HCT116 (cell line): ENCODE data around the gene RAPGEF2. TPM values are rescaled to one million over a fixed set of nuclear protein-coding genes. Genes with fewer than 3 reads are reported as not detected.

Experiments
- ATAC-seq: fragments of 200-7000 bp; cut with Tn5 transposase; 2 replicates; pipeline ENCODE4 v1.9.1; 2020; ENCODE audit warnings: mild to moderate bottlenecking, moderate library complexity
- BruUV-seq: library from RNA; stranded (reverse); fragments of 400-500 nt; replicated peaks from 2 replicates; lab custom pipeline; 2021; lab: Mats Ljungman, UMichigan
- CTCF ChIA-PET: fragments of 300-600 bp; sonication (Branson Sonifier 250); formaldehyde crosslinking; loops from one replicate; lab custom pipeline; 2021; ENCODE audit warnings: antibody characterized with exemption; lab: Charles Lee
- POLR2A ChIA-PET: fragments of 300-600, 350-600 bp; sonication (Branson Sonifier 250); formaldehyde crosslinking; loops from one replicate; lab custom pipeline; 2021; ENCODE audit warnings: antibody characterized with exemption; lab: Charles Lee
- RAD21 ChIA-PET, 2 experiments: fragments of 300-600 bp; sonication (Branson Sonifier 250); formaldehyde crosslinking; loops; one replicate each; lab custom pipeline; 2023; ENCODE audit warnings: low total read pairs in 2 of 2; ENCODE audit not compliant: uncharacterized antibody in 2 of 2, unreplicated experiment in 2 of 2, low non-redundant PET in 1 of 2; lab: Charles Lee
- DNase-seq: peaks from one replicate; pipeline ENCODE4 v3.0.0-alpha.2; 2010; ENCODE audit warnings: low read depth, low spot score
- H2AFZ ChIP-seq: fragments of 200-600 bp; shearing (Covaris generic), sonication (generic); 2 replicates; pipeline ENCODE4 v1.6.1; 2017; ENCODE audit warnings: low read depth, mixed run types, mixed read lengths, antibody characterized with exemption, low read length; ENCODE audit not compliant: poor library complexity, severe bottlenecking
- H3K27ac ChIP-seq: 2 replicates; pipeline ENCODE4 v1.5.1; 2012; ENCODE audit warnings: low read depth, low read length
- H3K27me3 ChIP-seq: fragments of 200-600 bp; sonication (generic); 2 replicates; pipeline ENCODE4 v1.6.1; 2016; ENCODE audit warnings: mixed run types, low read length, mixed read lengths; ENCODE audit not compliant: insufficient read depth
- H3K36me3 ChIP-seq, 2 experiments: fragments of 200-500 bp in 1 of 2; fragments of 200-600 bp in 1 of 2; sonication (Bioruptor generic) in 1 of 2; sonication (generic) in 1 of 2; 2 replicates each; pipeline versions ENCODE4 v1.5.1 to v1.6.1; 2014 to 2016; ENCODE audit warnings: low read length in 2 of 2, inconsistent platforms in 1 of 2, mixed read lengths in 1 of 2, mixed run types in 1 of 2; ENCODE audit not compliant: insufficient read depth in 2 of 2, control insufficient read depth in 1 of 2
- H3K4me1 ChIP-seq, 2 experiments: fragments of 200-600 bp in 1 of 2; sonication (generic) in 1 of 2; 2 replicates each; pipeline versions ENCODE4 v1.5.1 to v1.6.1; 2012 to 2017; ENCODE audit warnings: low read length in 2 of 2, inconsistent platforms in 1 of 2, mild to moderate bottlenecking in 1 of 2, mixed read lengths in 1 of 2, mixed run types in 1 of 2, moderate library complexity in 1 of 2; ENCODE audit not compliant: insufficient read depth in 2 of 2, control insufficient read depth in 1 of 2
- H3K4me2 ChIP-seq: fragments of 200-600 bp; sonication (generic); 2 replicates; pipeline ENCODE4 v1.6.1; 2017; ENCODE audit warnings: mixed run types, low read length, mixed read lengths
- H3K4me3 ChIP-seq, 2 experiments: fragments of 200-600 bp in 1 of 2; sonication (generic) in 1 of 2; replicated peaks in 1 of 2; 2 replicates each; pipeline ENCODE4 v1.5.1; 2011 to 2016; ENCODE audit warnings: low read length in 2 of 2, control low read depth in 1 of 2, low read depth in 1 of 2, mild to moderate bottlenecking in 1 of 2, mixed read lengths in 1 of 2, mixed run types in 1 of 2
- H3K79me2 ChIP-seq: fragments of 200-600 bp; sonication (generic); 2 replicates; pipeline ENCODE4 v1.6.1; 2017; ENCODE audit warnings: mild to moderate bottlenecking, mixed run types, low read length, moderate library complexity, mixed read lengths; ENCODE audit not compliant: insufficient read depth
- H3K9ac ChIP-seq: fragments of 200-600 bp; sonication (generic); 2 replicates; pipeline ENCODE4 v1.6.1; 2016; ENCODE audit warnings: low read length, mixed read lengths
- H3K9me2 ChIP-seq: fragments of 200-600 bp; sonication (generic), shearing (Covaris generic); 2 replicates; pipeline ENCODE4 v1.6.1; 2017; ENCODE audit warnings: mixed run types, mild to moderate bottlenecking, moderate library complexity; ENCODE audit not compliant: insufficient read depth
- H3K9me3 ChIP-seq, 2 experiments: fragments of 200-500 bp in 1 of 2; fragments of 200-600 bp in 1 of 2; sonication (Bioruptor generic) in 1 of 2; sonication (generic) in 1 of 2; 2 replicates each; pipeline ENCODE4 v1.6.1; 2014 to 2017; ENCODE audit warnings: low read length in 2 of 2, mixed read lengths in 2 of 2, inconsistent platforms in 1 of 2, low read depth in 1 of 2, mild to moderate bottlenecking in 1 of 2, mixed run types in 1 of 2, moderate library complexity in 1 of 2; ENCODE audit not compliant: control insufficient read depth in 1 of 2, insufficient read depth in 1 of 2
- H4K20me1 ChIP-seq: fragments of 200-600 bp; sonication (generic), shearing (Covaris generic); 2 replicates; pipeline ENCODE4 v1.6.1; 2017; ENCODE audit warnings: mixed run types, mild to moderate bottlenecking, moderate library complexity; ENCODE audit not compliant: insufficient read depth
- CBX3 ChIP-seq: IDR thresholded peaks from 2 replicates; pipeline ENCODE4 v1.6.1; 2012; ENCODE audit warnings: low read depth
- EZH2 ChIP-seq: fragments of 200-600 bp; sonication (generic); IDR thresholded peaks from 2 replicates; pipeline ENCODE4 v1.6.1; 2017; ENCODE audit warnings: antibody characterized with exemption, mixed run types
- EZH2phosphoT487 ChIP-seq: fragments of 200-600 bp; IDR thresholded peaks from 2 replicates; pipeline ENCODE4 v1.6.1; 2018; ENCODE audit warnings: antibody characterized with exemption, borderline replicate concordance
- POLR2A ChIP-seq: IDR thresholded peaks from 2 replicates; pipeline ENCODE4 v1.7.0; 2011; ENCODE audit warnings: borderline replicate concordance; ENCODE audit not compliant: insufficient read depth, insufficient read length; ENCODE audit errors: extremely low read depth
- POLR2AphosphoS5 ChIP-seq: IDR thresholded peaks from 2 replicates; pipeline ENCODE4 v1.6.1; 2011; ENCODE audit warnings: mild to moderate bottlenecking, low read depth, low read length, moderate library complexity
- SIN3A ChIP-seq: IDR thresholded peaks from 2 replicates; pipeline ENCODE4 v1.6.1; 2012; ENCODE audit warnings: low read depth
- SP1 ChIP-seq: IDR thresholded peaks from 2 replicates; pipeline ENCODE4 v1.6.1; 2012; ENCODE audit warnings: low read depth
- TCF7L2 ChIP-seq: IDR thresholded peaks from 2 replicates; pipeline ENCODE4 v1.7.0; 2011; ENCODE audit warnings: borderline replicate concordance, inconsistent platforms; ENCODE audit not compliant: insufficient read depth, insufficient read length; ENCODE audit errors: extremely low read depth
- ZNF274 ChIP-seq: fragments of 200-500 bp; sonication (Bioruptor generic); IDR thresholded peaks from 2 replicates; pipeline ENCODE4 v1.6.1; 2014; ENCODE audit warnings: mild to moderate bottlenecking, low read depth, low read length, inconsistent platforms
- intact Hi-C: fragments of 100-400 bp; cut with micrococcal nuclease; formaldehyde crosslinking; loops from 2 replicates; pipeline ENCODE4 v1.10.0; 2022
- total RNA-seq: library from RNA; stranded (reverse); gene quantifications from one replicate; pipeline ENCODE4 v1.2.1, GENCODE V29; 2021; ENCODE audit not compliant: unreplicated experiment
- TF ChIP-seq, protein P1 (sequence below), 3 experiments: fragments of 200-600 bp in 1 of 3; sonication (generic) in 1 of 3; IDR thresholded peaks in 2 of 3; conservative IDR thresholded peaks in 1 of 3; 2 replicates each; pipeline ENCODE4 v1.5.1; 2012 to 2017; ENCODE audit warnings: low read depth in 2 of 3, low read length in 2 of 3, antibody characterized with exemption in 1 of 3, borderline replicate concordance in 1 of 3, control low read depth in 1 of 3, mild to moderate bottlenecking in 1 of 3, mixed read lengths in 1 of 3, mixed run types in 1 of 3, moderate library complexity in 1 of 3; ENCODE audit not compliant: insufficient read depth in 1 of 3
- TF ChIP-seq, protein P2 (sequence below): IDR thresholded peaks from 2 replicates; pipeline ENCODE4 v1.6.1; 2012

The RAPGEF2 gene
- total RNA-seq, 1 experiment from 2014 or later, result 21.2 TPM

GRCh38 chr4:159219862-159220261, 117.0 kb downstream of the RAPGEF2 start:
- no peaks in the 10 kb centered on the region for H3K36me3 ChIP-seq
- no peaks in the 10 kb centered on the region for H3K9me2 ChIP-seq
- no peak for ATAC-seq
- RAD21 ChIA-PET, result no interaction called here
- no peak overlapping the region for H3K27ac ChIP-seq
- POLR2A ChIA-PET, result no interaction called here
- CTCF ChIA-PET, result no interaction called here
- H3K9ac ChIP-seq, result no peak overlapping the region
- no peak for DNase-seq
- H3K4me1 ChIP-seq, result no peaks in the 10 kb centered on the region
- no peak overlapping the region for H3K4me3 ChIP-seq
- H3K79me2 ChIP-seq, result no peaks in the 10 kb centered on the region
- H3K9me3 ChIP-seq, result no peaks in the 10 kb centered on the region
- BruUV-seq, result no TSS peak
- no peak overlapping the region for H3K4me2 ChIP-seq
- no peak for TF ChIP-seq CBX3
- no peak for TF ChIP-seq EZH2phosphoT487
- TF ChIP-seq, protein P1, sequence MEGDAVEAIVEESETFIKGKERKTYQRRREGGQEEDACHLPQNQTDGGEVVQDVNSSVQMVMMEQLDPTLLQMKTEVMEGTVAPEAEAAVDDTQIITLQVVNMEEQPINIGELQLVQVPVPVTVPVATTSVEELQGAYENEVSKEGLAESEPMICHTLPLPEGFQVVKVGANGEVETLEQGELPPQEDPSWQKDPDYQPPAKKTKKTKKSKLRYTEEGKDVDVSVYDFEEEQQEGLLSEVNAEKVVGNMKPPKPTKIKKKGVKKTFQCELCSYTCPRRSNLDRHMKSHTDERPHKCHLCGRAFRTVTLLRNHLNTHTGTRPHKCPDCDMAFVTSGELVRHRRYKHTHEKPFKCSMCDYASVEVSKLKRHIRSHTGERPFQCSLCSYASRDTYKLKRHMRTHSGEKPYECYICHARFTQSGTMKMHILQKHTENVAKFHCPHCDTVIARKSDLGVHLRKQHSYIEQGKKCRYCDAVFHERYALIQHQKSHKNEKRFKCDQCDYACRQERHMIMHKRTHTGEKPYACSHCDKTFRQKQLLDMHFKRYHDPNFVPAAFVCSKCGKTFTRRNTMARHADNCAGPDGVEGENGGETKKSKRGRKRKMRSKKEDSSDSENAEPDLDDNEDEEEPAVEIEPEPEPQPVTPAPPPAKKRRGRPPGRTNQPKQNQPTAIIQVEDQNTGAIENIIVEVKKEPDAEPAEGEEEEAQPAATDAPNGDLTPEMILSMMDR (IDR thresholded peaks at IDR 0.05 in 2 of 3, conservative IDR thresholded peaks at IDR 0.05 in 1 of 3; ENCODE audit: borderline replicate concordance in 1 of 3, insufficient read depth in 1 of 3, low read depth in 2 of 3, low read length in 2 of 3), result no peak
- no peak for TF ChIP-seq ZNF274
- TF ChIP-seq SP1, result no peak
- no peak for TF ChIP-seq TCF7L2
- TF ChIP-seq, protein P2, sequence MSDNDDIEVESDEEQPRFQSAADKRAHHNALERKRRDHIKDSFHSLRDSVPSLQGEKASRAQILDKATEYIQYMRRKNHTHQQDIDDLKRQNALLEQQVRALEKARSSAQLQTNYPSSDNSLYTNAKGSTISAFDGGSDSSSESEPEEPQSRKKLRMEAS, result no peak
- no peak for TF ChIP-seq SIN3A
- no peak for TF ChIP-seq POLR2A
- no peak for TF ChIP-seq EZH2
- TF ChIP-seq POLR2AphosphoS5, result no peak
- no peak overlapping the region for H2AFZ ChIP-seq
- intact Hi-C loops, result no loop called here
- H4K20me1 ChIP-seq, result no peaks in the 10 kb centered on the region
- no peaks in the 10 kb centered on the region for H3K27me3 ChIP-seq
